Purkinje cell (primary cell): ENCODE results near the gene CCL5. TPM values are rescaled to one million over a fixed set of nuclear protein-coding genes. Genes with fewer than 3 reads are reported as not detected.

Experiments
- polyA plus RNA-seq: library from polyadenylated mRNA; unstranded; fragments of >200 nt; fragmentation: Nextera tagmentation; gene quantifications from 2 replicates; pipeline ENCODE4 v1.2.1, GENCODE V29; 2014

CCL5 gene
- polyA plus RNA-seq, result not detected in 2 replicates

GRCh38 chr17:35879773-35880654 is at the start of gene CCL5:
CCL5 (minus strand) TSS chr17:35880360.

GRCh38 chr17:35868737-35869136 is 11.4 kb downstream of the CCL5 start, which contains the start of gene HEATR9:
HEATR9 (minus strand) TSS chr17:35868891; CDS start chr17:35868742, 149 bp downstream.

Other genes with a start within 250 kb of the CCL5 start
- gene RASL10B, start 148.7 kb downstream of the CCL5 start, polyA plus RNA-seq, result 0.66 and 1.7 TPM in 2 replicates
- gene GAS2L2, start 127.1 kb downstream of the CCL5 start, polyA plus RNA-seq, result not detected in 2 replicates
- not detected in 2 replicates for gene C17orf50, start 119.5 kb downstream of the CCL5 start, polyA plus RNA-seq
- gene MMP28, start 84.7 kb downstream of the CCL5 start, polyA plus RNA-seq, result 0.66 and 2.0 TPM in 2 replicates
- gene TAF15, start 70.9 kb downstream of the CCL5 start, polyA plus RNA-seq, result 11.4 and 35.2 TPM in 2 replicates
- not detected in 2 replicates for gene HEATR9, start 11.5 kb downstream of the CCL5 start, polyA plus RNA-seq
- 3.4 TPM in 1 of 2 replicates, not detected in the other for gene RDM1, start 50.4 kb upstream of the CCL5 start, polyA plus RNA-seq
- not detected in 2 replicates for gene LYZL6, start 63.4 kb upstream of the CCL5 start, polyA plus RNA-seq
- gene CCL16, start 101.1 kb upstream of the CCL5 start, polyA plus RNA-seq, result not detected in 2 replicates
- not detected in 2 replicates for gene CCL14, start 106.4 kb upstream of the CCL5 start, polyA plus RNA-seq
- not detected in 2 replicates for gene CCL15, start 121.2 kb upstream of the CCL5 start, polyA plus RNA-seq
- gene CCL23, start 137.6 kb upstream of the CCL5 start, polyA plus RNA-seq, result not detected in 2 replicates
- gene CCL18, start 183.9 kb upstream of the CCL5 start, polyA plus RNA-seq, result not detected in 2 replicates
- not detected in 2 replicates for gene CCL3, start 209.8 kb upstream of the CCL5 start, polyA plus RNA-seq
- gene CCL4, start 223.5 kb upstream of the CCL5 start, polyA plus RNA-seq, result not detected in 2 replicates